HG02642 (cell line): Measurements from ENCODE around the gene ARFGEF3.
A peak's percentile ranks its signal among the peaks of the same experiment; 100 is the strongest.
"Not testable (repeated sequence)": the region's sequence is repeated elsewhere in the genome, so short reads cannot be mapped to it uniquely, and the experiment has no call there.

Source experiments
- ATAC-seq: cut with Tn5 transposase; IDR thresholded peaks from one replicate; pipeline ENCODE4 v1.9.1; 2021; ENCODE audit warnings: mild to moderate bottlenecking; ENCODE audit not compliant: unreplicated experiment, poor library complexity

The ARFGEF3 gene

GRCh38 chr6:138161338-138162110 is at the start of gene ARFGEF3:
ARFGEF3 (plus strand) TSS chr6:138161939; CDS start chr6:138162087, 148 bp downstream.
- ATAC-seq, result peak; percentile 81

DNA sequence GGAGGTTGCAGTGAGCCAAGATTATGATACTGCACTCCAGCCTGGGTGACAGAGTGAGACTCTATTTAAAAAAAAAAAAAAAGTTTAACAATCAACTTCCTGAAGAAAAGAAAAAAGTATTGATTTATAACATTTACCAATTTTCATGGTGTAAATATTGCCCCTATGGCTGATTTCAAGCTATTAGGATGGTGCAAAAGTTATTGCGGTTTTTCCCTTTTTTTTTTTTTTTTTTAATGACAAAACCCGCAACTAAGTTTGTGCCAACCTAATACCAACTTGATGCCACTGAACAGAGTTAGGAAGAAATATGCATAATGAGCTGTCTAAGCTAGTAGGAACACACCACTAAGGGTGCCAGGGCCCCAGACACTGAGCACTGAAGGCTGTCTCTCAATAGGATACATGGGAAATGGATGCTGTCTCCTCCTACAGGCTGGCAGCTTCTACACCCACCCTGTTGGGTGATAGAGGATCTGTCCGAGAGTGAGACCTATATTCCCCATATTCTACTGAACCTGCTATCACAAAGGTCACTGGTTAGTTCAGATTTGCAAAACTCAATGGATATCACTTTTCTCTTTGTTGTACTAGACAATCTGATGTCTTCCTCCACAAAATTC is 48.0 kb upstream of the ARFGEF3 start:
- ATAC-seq, result no peak

DNA sequence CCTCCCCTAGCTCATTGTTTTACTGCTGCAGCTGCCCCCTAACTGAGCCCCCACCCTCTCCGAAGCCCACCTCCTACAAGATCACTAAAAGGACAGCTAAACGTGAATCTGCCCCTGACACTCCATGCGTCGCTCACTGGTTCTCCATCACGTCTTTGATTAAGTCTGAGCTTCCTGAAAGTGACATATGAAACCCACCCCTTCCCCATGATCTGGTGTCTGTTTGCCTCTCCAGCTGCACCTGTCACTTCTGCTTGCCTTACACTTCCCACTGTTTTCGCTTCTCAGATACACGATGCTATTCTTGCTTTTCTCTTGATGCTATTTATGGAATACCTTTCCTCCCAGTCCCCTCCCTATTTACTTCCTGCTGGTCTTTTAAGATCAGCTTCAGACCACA is 46.5 kb upstream of the ARFGEF3 start:
- ATAC-seq, result no peak

- ATAC-seq, result peak; percentile 78
Measured at GRCh38 chr6:138115877-138116660, 45.7 kb upstream of the ARFGEF3 start.

DNA sequence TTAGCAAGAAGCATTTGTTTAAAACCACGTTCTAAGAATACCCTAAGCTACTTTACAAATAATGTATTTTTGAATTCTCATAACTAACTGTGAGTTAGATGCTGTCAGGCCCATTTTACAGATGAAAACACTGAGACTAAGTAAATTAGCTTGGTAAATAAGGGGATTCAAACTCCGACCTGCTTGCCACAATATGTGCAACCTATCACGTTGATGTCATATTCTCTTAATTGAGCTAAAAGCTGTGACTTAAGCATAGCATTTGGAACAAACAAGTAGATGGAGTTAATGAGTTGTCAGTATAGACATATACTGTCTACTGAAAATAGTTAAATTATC is 45.1 kb upstream of the ARFGEF3 start:
- no peak for ATAC-seq

DNA sequence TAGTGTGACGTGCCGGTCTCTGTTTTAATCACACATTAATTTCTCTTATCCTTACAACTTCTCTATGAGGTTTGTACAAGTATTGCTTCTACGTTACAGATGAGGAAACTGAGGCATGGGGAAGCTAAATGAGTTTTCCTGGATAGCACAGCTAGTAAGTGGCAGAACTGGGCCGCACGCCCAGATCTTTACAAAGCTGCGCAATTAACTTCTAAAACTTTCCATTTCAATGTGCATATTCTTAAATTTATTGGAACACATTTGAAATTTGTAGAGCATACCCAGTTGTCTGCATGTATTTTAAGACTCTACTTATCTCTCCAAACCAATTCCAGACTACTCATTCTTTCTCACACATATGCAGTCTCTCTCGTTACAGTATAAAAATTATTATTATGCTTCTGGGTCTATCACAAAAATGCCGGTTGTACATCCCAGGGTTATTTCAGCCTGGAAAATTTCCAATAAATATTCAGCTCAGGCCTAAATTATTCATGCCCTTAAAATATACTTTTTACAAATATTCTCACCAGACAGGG is 44.3 kb upstream of the ARFGEF3 start:
- no peak for ATAC-seq

DNA sequence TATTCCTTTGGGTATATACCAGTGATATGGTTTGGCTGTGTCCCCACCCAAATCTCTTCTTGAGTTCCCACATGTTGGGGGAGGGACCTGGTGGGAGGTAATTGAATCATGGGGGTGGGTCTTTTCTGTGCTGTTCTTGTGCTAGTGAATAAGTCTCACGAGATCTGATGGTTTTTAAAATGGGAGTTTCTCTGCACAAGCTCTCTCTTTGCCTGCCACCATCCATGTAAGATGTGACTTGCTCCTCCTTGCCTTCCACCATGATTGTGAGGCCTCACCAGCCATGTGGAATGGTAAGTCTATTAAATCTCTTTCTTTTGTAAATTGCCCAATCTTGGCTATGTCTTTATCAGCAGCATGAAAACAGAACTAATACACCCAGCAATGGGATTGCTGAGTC is 42.5 kb upstream of the ARFGEF3 start:
- ATAC-seq, result not testable (repeated sequence)

DNA sequence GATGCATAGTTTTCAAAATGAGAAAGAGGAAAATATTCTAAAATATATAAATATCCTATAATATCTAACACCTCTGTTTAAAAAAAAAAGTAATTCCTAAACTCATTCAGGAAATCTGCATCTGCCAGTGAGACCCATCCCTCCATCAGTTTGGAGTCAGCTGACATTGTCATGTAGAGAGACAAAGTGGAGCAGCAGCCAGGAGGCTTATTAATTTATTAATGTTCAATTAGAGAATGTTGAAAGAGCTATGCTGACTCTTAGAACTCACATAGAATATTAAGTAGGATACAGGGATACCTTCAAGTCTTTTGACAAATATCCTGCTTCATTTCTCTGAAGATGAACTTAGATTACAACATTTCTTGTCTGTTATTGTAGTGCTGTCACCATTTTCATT is 41.8 kb upstream of the ARFGEF3 start:
- no peak for ATAC-seq

DNA sequence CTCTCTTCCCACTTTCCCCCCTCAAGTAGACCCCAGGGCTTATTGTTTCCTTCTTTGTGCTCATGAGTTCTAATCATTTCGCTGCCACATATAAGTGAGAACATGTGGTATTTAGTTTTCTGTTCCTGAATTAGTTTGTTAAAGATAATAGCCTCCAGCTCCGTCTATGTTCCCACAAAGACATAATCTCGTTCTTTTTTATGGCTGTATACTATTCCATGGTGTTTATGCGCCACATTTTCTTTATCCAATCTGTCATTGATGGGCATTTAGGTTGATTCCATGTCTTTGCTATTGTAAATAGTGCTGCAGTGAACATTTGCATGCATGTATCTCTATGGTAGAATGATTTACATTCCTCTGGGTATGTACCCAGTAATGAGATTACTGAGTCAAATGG is 37.6 kb upstream of the ARFGEF3 start:
- no peak for ATAC-seq

- no peak for ATAC-seq
Measured at GRCh38 chr6:138128096-138128495, 33.6 kb upstream of the ARFGEF3 start.

- ATAC-seq, result no peak
Measured at GRCh38 chr6:138129190-138129589, 32.5 kb upstream of the ARFGEF3 start.

DNA sequence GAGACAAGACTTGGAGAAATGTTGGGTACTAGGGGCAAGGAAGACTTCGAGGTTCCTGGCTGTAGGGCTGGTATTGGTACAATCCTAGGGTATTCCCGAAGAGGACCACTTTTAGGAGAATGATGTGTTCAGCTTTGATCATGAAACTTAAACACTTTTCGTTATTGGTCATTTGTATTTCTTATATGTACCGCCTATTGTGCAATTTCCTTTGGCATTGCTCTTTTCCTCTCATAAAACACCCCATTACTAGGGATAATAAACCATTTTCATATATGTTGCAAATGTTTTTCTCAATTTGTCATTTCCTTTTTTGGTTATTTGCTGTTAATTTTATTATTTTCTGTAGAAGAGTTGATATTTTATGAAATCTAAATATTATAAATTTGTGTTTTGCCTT is 18.9 kb upstream of the ARFGEF3 start:
- ATAC-seq, result no peak

GRCh38 chr6:138145402-138145801 is 16.3 kb upstream of the ARFGEF3 start:
- ATAC-seq, result no peak

- no peak for ATAC-seq
Measured at GRCh38 chr6:138146544-138146943, 15.2 kb upstream of the ARFGEF3 start.

GRCh38 chr6:138155443-138155842 is 6.3 kb upstream of the ARFGEF3 start:
- no peak for ATAC-seq

GRCh38 chr6:138157986-138158638 is 3.6 kb upstream of the ARFGEF3 start:
- ATAC-seq, result no peak

DNA sequence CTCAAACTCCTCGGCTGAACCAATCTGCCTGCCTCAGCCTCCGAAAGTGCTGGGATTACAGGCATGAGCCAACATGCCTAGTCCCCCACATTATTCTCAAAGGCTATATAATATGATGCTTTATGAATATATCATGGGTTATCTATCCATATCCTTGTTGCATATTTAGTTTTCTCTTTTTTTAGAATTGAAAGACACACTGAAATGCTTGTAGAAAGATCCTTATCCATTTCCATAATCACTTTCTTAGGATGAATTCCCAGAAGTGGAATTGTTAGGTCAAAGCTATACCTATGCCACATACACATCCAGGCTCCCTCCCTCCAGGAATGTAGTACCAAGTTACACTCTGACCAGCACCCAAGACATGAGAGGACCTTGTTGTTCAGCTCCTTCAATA is 2.5 kb upstream of the ARFGEF3 start:
- no peak for ATAC-seq

DNA sequence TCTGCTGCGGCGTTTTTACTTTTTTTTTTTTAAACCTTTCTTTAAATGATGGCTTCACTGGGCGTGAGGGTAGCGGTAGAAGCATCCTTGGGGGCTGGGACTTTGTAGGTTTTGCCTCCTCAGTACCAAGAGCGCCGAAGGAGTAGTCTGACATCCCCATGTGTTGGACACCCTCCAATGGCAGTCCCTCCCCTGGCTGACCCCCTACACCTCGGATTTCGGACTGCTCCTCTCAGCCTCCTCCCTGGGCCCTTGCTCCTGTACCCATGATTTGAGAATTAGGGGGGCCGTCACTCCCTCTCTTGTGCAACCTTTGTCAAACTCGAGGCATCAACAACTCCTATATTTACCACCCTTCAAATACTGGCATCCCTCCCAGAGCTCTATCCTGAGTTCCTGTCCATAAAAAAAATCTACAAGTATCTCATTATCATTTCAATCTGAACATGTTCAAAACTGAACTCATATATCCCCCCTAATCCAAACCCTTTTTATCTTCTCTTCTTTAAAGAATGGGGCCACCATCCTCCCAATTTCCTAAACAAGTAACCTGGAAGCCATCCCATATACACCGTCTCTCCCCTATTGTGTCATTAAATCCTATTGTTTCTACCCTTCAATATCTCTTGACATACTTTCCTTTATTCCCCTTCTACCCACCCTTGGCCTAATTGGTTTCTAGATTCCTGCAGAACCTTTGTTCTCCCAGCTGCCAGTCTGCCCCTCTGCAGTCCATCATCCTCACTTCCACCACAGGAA is 1.2 kb upstream of the ARFGEF3 start:
- ATAC-seq, result no peak

DNA sequence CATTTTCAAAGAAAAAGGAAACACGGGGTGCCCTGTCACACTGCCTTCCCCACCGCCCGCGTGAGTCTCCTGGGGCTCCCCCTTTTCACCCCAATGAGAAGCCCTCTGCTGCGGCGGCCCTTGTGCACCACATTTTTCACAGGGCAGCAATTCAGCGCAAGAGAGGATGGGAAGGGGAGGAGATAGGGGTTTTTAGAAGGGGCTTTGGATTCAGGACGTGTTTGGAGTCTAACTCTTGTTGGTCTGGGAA is 726 bp upstream of the ARFGEF3 start:
- no peak for ATAC-seq
